ENCODE data around the gene MEGF6.

MEGF6 gene

DNA sequence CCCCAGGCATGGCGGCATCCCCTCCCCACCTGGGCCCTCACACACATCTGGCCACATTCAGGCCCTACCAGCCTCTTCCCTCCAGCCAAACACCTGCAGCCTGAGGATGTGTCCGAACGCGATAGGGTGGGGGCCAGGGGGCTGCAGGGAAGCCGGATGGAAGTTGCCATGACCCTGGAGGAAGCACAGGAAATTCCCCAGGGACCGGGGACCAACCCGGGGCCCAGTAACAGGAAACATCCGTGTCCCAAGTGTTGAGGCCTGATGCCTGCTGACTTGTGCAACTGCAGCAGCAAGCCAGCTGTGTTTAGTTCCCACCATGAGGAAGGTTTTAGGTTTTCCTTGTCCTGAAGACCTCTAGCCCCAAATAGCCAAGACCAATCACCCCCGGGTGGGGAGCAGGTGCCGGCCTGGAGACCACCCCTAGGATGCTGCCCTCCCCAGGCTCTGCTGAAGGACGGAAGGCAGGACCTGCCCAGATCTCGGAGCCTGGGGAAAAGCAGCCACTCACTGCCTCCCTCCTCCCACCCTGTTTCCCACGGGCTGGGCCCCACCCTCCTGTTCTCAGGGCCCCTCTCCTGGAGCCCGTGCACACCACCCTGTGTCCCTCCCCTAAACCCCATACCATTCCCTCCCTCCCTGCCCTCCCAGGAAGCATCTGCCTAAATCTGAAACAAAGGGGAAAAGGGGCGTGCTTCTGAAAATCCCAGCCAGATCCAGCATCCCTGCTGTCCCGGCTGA lies 29.8 kb downstream of the MEGF6 start:
- ChIA-PET POLR2A (no interaction called here), CTCF (interaction anchor here (1.5 kb wide), 1 partner anchor 34 kb away, joined by 6 read pairs; no protein-coding TSS in a partner anchor)
- DNase-seq (ENCODE audit: low read depth, low spot score), result no peak
- no peak overlapping the region for H3K4me3 ChIP-seq (ENCODE audit: low read depth, low read length)
- no peak for TF ChIP-seq CTCF (IDR thresholded peaks at IDR 0.05; ENCODE audit: insufficient read depth, low read length, missing control alignments)

- ChIA-PET POLR2A (no interaction called here), CTCF (no interaction called here)
- DNase-seq (ENCODE audit: low read depth, low spot score), result no peak
- H3K4me3 ChIP-seq (ENCODE audit: low read depth, low read length), result no peak overlapping the region
- no peak for TF ChIP-seq CTCF (IDR thresholded peaks at IDR 0.05; ENCODE audit: insufficient read depth, low read length, missing control alignments)
Observed at GRCh38 chr1:3580231-3580630, 31.1 kb downstream of the MEGF6 start.

- POLR2A ChIA-PET, result no interaction called here
- DNase-seq (ENCODE audit: low read depth, low spot score), result no peak
- no peak overlapping the region for H3K4me3 ChIP-seq (ENCODE audit: low read depth, low read length)
- no peak for TF ChIP-seq CTCF (IDR thresholded peaks at IDR 0.05; ENCODE audit: insufficient read depth, low read length, missing control alignments)
- CTCF ChIA-PET, result no interaction called here
Observed at GRCh38 chr1:3579626-3580025, 31.7 kb downstream of the MEGF6 start.

- ChIA-PET CTCF (no interaction called here), POLR2A (no interaction called here)
- no peak for DNase-seq (ENCODE audit: low read depth, low spot score)
- no peak for TF ChIP-seq CTCF (IDR thresholded peaks at IDR 0.05; ENCODE audit: insufficient read depth, low read length, missing control alignments)
- no peak overlapping the region for H3K4me3 ChIP-seq (ENCODE audit: low read depth, low read length)
Observed at GRCh38 chr1:3578906-3579305, 32.4 kb downstream of the MEGF6 start.

DNA sequence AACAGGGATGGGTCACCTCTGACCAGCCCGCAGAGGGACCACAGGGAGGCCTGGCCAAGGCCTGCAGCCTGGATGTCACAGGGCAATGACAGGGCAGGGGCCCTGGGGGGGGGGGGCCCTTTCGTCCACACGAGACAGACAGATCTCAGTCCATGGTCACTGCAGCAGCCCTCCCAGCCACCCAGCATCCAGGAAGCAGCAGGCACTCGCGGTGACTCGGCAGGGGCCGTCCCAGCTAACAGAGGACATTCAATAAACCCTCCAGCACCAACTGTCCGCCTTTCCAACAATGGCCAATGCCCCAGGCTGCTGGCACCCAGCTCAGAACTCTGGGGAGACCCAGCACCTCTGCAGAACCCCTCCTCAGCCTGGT lies 32.9 kb downstream of the MEGF6 start:
- DNase-seq (ENCODE audit: low read depth, low spot score), result no peak
- no peak overlapping the region for H3K4me3 ChIP-seq (ENCODE audit: low read depth, low read length)
- ChIA-PET POLR2A (no interaction called here), CTCF (interaction anchor here (1.3 to 2.8 kb wide), 2 partner anchors 9 to 41 kb away, joined by 3 to 14 read pairs; no protein-coding TSS in a partner anchor)
- no peak for TF ChIP-seq CTCF (IDR thresholded peaks at IDR 0.05; ENCODE audit: insufficient read depth, low read length, missing control alignments)

DNA sequence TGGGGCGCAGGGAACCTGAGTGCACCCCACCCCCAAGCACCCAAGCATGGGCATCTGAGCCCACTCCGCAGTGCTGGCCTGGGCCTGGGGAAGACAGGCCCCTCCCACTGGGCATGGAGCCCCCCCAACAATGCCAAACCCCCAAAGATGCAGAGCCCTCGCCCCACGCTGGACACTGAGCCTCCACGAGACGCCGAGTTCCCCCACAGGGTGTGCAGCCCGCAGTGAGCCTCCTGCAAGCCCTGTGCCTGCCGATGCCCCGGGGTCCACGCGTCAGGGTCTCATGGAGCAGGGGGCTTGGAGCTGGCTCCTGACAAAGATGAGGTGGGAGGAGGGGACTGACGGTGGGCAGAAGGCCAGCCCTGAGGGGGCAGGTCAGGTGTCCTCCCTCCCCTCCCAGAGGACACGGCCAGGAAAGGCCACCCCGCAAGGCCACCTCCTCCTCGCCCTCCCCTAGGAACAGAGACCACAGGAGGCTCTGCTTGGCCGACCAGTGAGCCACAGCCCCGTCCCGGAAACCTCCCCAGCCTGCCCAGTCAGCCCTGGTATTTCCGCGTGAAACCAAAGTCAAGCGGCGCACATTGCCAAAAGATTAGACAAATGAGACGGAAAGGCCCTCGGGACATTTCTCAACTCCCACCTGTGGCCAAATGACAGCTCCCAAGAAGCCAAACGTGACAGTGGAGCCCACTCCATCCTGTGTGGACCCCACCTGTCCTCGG lies 33.4 kb downstream of the MEGF6 start:
- no peak for DNase-seq (ENCODE audit: low read depth, low spot score)
- CTCF ChIA-PET, result interaction anchor here (0.9 to 2.8 kb wide), 4 partner anchors 10 to 42 kb away, joined by 3 to 14 read pairs (median 4); no protein-coding TSS in a partner anchor
- H3K4me3 ChIP-seq (ENCODE audit: low read depth, low read length), result no peak overlapping the region
- no peak for TF ChIP-seq CTCF (IDR thresholded peaks at IDR 0.05; ENCODE audit: insufficient read depth, low read length, missing control alignments)
- POLR2A ChIA-PET, result no interaction called here

Data from AG04449 (cell line).